HAP-1 (cell line): ENCODE data around the gene ASTN2.

Source experiments
- DNase-seq, 2 experiments: peaks; one replicate each; pipeline ENCODE4 v3.0.0-alpha.2; 2016 to 2020; ENCODE audit warnings: low spot score in 2 of 2
- H3K27me3 ChIP-seq: fragments of 250-450 bp; sonication (Bioruptor Pico); 2 replicates; pipeline ENCODE4 v1.5.1; 2020; ENCODE audit warnings: low read depth, mild to moderate bottlenecking, moderate library complexity
- H3K36me3 ChIP-seq: fragments of 250-450 bp; sonication (Bioruptor Pico); replicated peaks from 2 replicates; pipeline ENCODE4 v1.5.1; 2020; ENCODE audit warnings: mild to moderate bottlenecking
- H3K4me1 ChIP-seq: fragments of 250-450 bp; sonication (Bioruptor Pico); 2 replicates; pipeline ENCODE4 v1.5.1; 2020; ENCODE audit warnings: mild to moderate bottlenecking
- H3K4me3 ChIP-seq: fragments of 250-450 bp; sonication (Bioruptor Pico); 2 replicates; pipeline ENCODE4 v1.5.1; 2020; ENCODE audit warnings: mild to moderate bottlenecking, moderate library complexity
- H3K9me3 ChIP-seq: fragments of 250-450 bp; sonication (Bioruptor Pico); 2 replicates; pipeline ENCODE4 v1.5.1; 2020; ENCODE audit warnings: mild to moderate bottlenecking, moderate library complexity
- in situ Hi-C: fragments of 300-500 bp; cut with MboI; formaldehyde crosslinking; loops from 3 replicates; pipeline ENCODE4 v1.14.3; 2020; ENCODE audit warnings: low sequenced_read_pairs, inconsistent platforms, mixed read lengths

ASTN2 gene

DNA sequence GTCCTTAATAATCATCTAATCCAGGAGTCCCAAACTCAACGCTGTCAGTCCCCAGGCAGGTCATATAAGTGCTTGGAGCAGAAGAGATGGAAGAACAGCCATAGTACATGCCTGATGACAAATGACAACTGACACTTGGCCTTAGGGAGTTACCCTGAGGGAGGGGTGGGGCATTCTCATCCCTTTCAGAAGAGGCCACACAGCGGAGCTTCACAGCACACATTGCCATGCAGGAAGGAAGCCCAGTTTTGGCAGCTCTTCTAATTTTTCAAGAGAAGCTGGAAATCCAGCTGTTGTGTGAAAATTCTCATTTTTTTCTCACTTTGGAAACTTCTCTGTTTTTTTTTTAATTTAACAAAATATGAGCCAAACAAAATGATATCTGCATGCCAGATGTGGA, 89.0 kb downstream of the ASTN2 start:
- no peaks in the 10 kb centered on the region for H3K4me1 ChIP-seq
- no peaks in the 10 kb centered on the region for H3K36me3 ChIP-seq
- no peak overlapping the region for H3K4me3 ChIP-seq
- no peaks in the 10 kb centered on the region for H3K9me3 ChIP-seq
- DNase-seq, result no peak
- in situ Hi-C loops, result no loop called here
- no peaks in the 10 kb centered on the region for H3K27me3 ChIP-seq

DNA sequence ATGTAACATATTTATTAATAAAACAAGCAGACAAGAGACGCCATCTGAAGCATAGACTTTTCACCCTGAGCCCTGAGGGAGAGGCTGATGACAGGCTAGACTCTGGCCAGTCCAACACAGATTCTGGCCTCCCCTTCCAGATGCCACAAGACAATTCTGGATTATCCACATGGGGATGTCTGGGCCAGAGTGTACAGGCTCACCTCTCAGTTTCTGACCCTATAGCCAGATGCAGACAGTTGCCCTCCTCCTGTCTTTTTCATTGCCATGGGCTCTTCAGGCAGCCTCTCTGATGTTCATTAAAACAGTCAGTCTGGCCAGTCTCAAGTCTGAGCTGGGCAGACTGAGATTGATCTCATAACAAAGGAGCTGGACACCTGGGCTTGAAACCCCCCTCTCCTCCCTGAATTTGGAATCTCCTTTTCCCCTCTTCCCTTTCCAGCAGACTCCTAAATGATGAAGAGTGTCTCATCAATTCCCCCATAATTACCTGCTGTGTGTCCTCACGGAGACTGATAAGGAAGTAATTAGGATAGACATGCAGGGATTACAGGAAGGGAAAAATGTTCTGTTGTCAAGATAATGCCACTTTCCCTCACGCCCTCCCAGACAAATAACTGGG, 89.6 kb downstream of the ASTN2 start:
- H3K27me3 ChIP-seq, result no peaks in the 10 kb centered on the region
- H3K9me3 ChIP-seq, result no peaks in the 10 kb centered on the region

DNA sequence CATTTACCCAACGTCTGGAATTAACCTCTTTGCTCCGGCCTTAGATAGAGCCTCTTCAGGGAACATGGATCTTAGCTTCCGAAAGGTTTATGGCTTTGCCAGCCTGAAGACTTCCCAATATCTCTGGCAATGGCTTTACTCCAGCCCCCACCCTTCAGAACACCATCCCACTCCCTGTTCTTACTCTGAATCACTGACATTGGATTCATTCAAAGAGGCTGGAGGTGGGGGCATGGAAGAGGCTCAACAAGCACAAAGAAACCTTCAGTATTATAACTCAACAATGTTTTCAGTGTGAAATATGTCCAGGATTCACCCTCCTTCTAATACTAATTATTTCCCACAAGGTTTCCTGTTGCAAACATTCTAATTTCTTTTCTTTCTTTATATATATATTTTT, 91.5 kb downstream of the ASTN2 start:
- in situ Hi-C loops, result no loop called here
- H3K4me3 ChIP-seq, result no peak overlapping the region
- DNase-seq, result no peak
- H3K27me3 ChIP-seq, result no peaks in the 10 kb centered on the region
- no peaks in the 10 kb centered on the region for H3K36me3 ChIP-seq
- H3K9me3 ChIP-seq, result no peaks in the 10 kb centered on the region
- no peaks in the 10 kb centered on the region for H3K4me1 ChIP-seq

More for the DNA sequence above, 89.6 kb downstream of the ASTN2 start:
- Histone ChIP-seq H3K36me3 (no peaks in the 10 kb centered on the region), H3K4me3 (no peak overlapping the region), H3K4me1 (no peaks in the 10 kb centered on the region)
- in situ Hi-C loops, result no loop called here
- no peak for DNase-seq

DNA sequence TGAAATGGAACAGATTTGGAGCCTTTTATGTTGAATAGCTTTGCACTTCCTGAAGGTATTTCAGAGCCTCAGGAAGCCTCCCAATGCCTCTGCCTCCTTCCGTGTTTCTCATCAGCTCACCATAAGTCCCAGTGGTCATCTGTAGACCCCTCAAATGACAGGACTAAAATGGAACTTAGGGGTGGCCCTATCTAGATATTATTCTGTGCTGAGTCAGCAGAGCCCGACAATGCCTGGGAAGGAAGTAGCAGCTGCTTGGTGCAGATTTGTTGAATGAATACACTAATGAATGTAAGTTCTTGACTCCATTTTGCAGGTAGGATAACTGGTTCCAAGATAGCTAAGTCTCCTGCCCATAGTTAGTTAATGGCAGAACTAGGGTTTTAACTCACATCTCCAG, 97.7 kb downstream of the ASTN2 start:
- Histone ChIP-seq H3K9me3 (no peaks in the 10 kb centered on the region), H3K36me3 (no peaks in the 10 kb centered on the region), H3K4me1 (no peaks in the 10 kb centered on the region), H3K4me3 (no peak overlapping the region), H3K27me3 (no peaks in the 10 kb centered on the region)
- in situ Hi-C loops, result no loop called here
- DNase-seq, result no peak

DNA sequence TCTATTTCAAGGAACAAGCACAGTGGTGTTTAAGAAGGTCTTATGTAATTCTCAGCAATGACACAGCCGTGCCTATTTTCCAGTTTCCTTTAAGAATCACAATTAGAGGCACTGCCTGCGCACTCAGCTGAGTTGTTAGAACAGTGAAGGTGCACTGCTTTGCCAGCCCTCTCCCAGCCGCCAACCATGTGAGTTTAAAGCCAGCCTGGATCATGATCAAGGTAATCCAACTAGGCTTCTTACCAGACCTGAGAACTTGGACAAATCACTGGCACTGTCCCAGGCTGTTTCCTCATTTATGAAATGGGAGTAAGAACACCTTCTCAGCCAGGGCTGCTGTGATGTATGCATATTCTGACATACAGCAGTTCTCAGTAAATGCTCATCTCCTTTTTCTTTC, 99.6 kb downstream of the ASTN2 start:
- H3K27me3 ChIP-seq, result no peaks in the 10 kb centered on the region
- no peaks in the 10 kb centered on the region for H3K9me3 ChIP-seq
- H3K36me3 ChIP-seq, result no peaks in the 10 kb centered on the region
- no peaks in the 10 kb centered on the region for H3K4me1 ChIP-seq
- no peak overlapping the region for H3K4me3 ChIP-seq
- in situ Hi-C loops, result no loop called here
- DNase-seq, result no peak

DNA sequence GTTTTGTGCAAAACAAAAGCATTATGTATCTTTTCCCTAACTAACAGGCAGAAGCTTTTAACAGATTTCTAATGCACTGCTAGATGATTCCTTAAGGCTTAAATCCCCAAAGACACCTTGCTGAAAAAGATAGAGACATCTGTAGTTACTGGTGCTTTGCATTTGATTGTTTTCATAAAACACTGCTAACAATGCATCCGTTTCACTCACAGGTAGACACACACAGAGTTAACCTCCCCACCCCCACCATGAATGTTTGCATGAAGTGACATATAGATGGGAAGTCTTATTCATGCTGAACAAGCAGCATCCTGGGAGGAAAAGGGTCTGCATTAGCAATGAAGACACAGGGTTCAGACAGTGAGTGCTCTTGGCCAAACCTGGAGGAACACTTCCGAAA, 100.9 kb downstream of the ASTN2 start:
- H3K4me1 ChIP-seq, result no peaks in the 10 kb centered on the region
- no peaks in the 10 kb centered on the region for H3K36me3 ChIP-seq
- DNase-seq, result no peak
- no peaks in the 10 kb centered on the region for H3K27me3 ChIP-seq
- H3K9me3 ChIP-seq, result no peaks in the 10 kb centered on the region
- no peak overlapping the region for H3K4me3 ChIP-seq
- in situ Hi-C loops, result no loop called here

DNA sequence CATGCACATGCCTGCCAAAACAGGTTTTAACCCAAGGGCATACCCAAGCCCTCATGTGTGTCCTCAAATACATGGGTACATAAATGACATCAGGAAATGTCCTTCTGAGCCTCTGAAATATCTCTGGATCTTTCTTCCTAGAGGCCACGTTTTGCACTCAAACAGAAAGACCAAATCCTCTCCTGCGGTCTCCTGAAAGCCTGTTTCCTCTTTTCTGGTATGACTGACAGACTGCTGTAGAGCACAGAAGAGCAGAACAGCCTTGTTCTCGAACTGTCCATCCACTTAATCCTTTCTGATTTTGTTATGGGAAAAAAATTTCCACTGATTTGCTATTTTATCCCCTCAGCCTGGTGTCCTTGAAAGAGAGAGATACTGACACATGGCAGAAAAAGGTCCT, 107.2 kb downstream of the ASTN2 start:
- H3K9me3 ChIP-seq, result no peaks in the 10 kb centered on the region
- DNase-seq, result no peak
- in situ Hi-C loops, result no loop called here
- no peaks in the 10 kb centered on the region for H3K4me1 ChIP-seq
- H3K27me3 ChIP-seq, result no peaks in the 10 kb centered on the region
- no peak overlapping the region for H3K4me3 ChIP-seq
- H3K36me3 ChIP-seq, result no peaks in the 10 kb centered on the region

DNA sequence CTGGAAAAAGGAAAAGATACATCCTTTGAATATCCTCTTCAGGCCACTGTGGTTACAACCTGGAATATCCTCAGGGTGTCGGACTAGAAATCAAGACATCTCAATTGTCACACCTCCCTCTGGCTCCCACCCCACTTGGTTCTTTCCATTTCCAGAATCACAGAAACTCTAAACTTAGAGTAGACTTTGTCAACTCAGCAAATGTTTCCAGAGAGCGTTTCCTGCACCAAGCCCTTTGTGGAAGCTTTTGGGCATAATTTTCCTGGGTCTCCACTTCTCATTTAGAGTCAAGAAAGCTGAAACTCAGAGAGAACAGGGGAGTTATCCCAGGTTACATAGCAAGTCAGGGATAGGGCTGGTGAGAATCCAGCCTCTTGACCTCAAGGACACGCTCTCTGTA, 108.8 kb downstream of the ASTN2 start:
- no peaks in the 10 kb centered on the region for H3K4me1 ChIP-seq
- H3K36me3 ChIP-seq, result no peaks in the 10 kb centered on the region
- in situ Hi-C loops, result no loop called here
- H3K9me3 ChIP-seq, result no peaks in the 10 kb centered on the region
- no peak for DNase-seq
- no peaks in the 10 kb centered on the region for H3K27me3 ChIP-seq
- H3K4me3 ChIP-seq, result no peak overlapping the region

DNA sequence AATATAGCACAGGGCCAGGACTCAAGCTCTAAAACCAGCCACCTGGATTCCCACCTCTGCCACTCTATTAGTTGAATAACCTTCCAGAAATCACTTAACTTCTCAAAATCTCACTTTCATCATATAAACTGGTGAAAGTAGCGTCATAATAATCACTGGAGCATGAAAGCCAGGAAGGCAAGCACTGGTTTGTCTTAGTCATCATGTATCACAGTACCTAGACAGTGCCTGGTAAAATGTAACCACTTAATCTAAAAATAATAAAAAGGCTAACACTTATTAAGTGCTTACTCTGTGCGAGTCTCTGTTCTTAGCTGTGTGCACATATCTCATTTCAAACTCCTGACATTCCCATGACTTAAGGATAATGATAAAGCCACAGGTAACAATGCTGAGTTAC, 109.4 kb downstream of the ASTN2 start:
- in situ Hi-C loops, result no loop called here
- no peak for DNase-seq
- no peaks in the 10 kb centered on the region for H3K9me3 ChIP-seq
- H3K4me3 ChIP-seq, result no peak overlapping the region
- no peaks in the 10 kb centered on the region for H3K36me3 ChIP-seq
- no peaks in the 10 kb centered on the region; the same call in 1 of the 2 replicates for H3K27me3 ChIP-seq
- H3K4me1 ChIP-seq, result no peaks in the 10 kb centered on the region

DNA sequence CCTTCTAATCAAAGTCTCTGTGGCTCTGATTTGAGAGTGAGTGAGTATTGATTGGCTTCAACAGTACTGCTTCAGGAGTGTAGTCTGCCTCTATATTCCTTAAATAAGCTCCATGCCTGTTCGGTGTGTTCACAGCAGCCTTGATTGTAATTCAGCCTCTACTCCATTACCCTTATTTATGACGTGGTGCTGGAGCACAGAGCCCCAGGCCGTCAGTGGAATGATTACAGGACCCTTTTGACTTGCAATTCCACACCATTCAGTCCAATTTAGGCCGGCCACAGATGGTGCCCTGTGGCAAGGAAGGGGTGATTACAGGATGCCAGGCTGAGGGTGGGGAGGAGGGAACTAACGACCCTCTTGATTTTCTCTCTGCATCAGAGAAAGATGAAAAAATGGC, 110.3 kb downstream of the ASTN2 start:
- in situ Hi-C loops, result no loop called here
- Histone ChIP-seq H3K4me1 (no peaks in the 10 kb centered on the region), H3K27me3 (no peaks in the 10 kb centered on the region; the same call in 1 of the 2 replicates), H3K36me3 (no peaks in the 10 kb centered on the region), H3K9me3 (no peaks in the 10 kb centered on the region), H3K4me3 (no peak overlapping the region)
- DNase-seq, result no peak

DNA sequence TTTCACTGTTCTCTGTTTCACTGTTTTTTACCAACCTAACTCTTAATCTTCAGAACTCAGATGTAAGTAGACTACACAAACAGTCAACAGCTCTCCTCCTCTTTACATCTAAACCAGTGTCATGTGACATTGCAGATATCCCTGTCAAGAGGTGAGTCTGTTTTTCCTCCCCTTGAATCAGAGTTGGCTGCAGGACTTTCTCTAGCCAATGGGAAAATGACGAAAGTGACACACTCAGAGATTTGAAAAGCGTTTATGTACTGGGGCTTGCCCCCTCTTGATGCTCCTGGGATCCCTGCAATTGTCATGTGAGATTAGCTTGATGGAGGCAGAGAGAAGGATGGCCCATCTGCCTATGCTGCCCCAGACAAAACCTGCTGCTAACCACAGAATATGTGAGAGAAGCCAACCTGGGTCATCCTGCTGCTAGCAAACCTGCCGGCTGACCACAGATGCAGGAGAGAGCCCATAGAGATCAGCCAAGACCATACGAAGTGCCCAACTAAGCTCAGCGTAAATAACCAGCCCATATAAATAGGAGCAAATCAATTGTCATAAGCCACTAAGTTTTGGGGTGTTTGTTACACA, 111.1 kb downstream of the ASTN2 start:
- H3K4me1 ChIP-seq, result no peaks in the 10 kb centered on the region
- no peak overlapping the region for H3K4me3 ChIP-seq
- H3K9me3 ChIP-seq, result no peaks in the 10 kb centered on the region
- no peaks in the 10 kb centered on the region for H3K36me3 ChIP-seq
- in situ Hi-C loops, result no loop called here
- no peaks in the 10 kb centered on the region; the same call in 1 of the 2 replicates for H3K27me3 ChIP-seq
- DNase-seq, result no peak

DNA sequence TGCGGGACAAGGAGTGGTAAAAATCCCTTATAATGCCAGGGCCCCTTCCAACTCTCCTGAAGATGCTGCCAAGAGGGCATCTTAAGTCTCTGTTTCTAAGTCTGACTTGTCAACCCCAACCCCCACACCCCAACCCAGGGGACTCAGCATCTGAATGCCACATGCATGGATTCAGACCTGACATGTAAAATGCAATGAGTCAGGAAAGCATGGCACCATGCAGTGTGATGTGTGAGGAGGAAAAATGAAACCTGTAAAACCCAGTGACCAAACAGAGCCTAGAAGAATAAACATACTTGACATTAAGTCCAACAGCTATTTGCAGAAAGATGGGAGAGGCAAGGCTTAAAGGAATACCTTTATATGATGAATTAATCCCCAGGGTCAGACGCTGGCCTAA, 112.4 kb downstream of the ASTN2 start:
- in situ Hi-C loops, result no loop called here
- H3K4me3 ChIP-seq, result no peak overlapping the region
- no peaks in the 10 kb centered on the region for H3K4me1 ChIP-seq
- H3K36me3 ChIP-seq, result no peaks in the 10 kb centered on the region
- H3K9me3 ChIP-seq, result no peaks in the 10 kb centered on the region
- DNase-seq, result no peak
- H3K27me3 ChIP-seq, result no peaks in the 10 kb centered on the region; the same call in 1 of the 2 replicates

DNA sequence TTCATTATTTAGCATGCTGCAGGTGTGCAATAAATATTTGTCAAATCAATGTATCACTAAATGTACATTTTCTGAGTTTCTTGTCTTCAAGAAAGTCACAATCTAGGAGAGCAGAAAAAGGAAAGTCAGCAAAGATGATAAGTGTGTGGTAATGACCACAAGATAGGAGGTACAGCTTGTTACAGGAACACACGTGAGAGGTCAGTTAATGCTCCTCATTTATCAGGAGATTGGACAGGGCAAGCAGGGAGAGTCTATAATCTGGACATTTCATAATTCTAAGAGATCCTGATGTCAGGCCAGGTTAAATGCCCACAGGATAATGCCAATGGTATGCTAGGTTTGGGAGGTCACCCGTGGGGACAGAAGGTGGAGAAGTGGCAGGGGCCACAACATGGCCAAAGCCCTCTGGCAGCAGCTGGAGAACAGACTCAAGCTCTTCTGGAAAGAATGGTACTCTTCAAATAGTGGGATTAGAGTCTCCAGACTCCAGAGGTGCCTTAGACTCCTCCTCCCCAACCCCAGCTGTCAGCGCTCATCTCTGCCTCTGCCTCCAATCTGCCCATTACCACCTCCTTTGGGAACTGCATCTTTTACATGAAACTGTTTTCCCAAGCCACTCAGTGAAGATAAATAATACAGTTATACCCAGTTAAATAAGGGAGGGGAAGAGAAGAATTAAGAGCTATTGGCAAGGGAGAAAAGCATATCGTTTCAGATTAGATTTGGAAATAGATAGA, 114.3 kb downstream of the ASTN2 start:
- no peaks in the 10 kb centered on the region; the same call in 1 of the 2 replicates for H3K27me3 ChIP-seq
- no peak overlapping the region for H3K4me3 ChIP-seq
- DNase-seq, result no peak
- no peaks in the 10 kb centered on the region for H3K36me3 ChIP-seq
- H3K4me1 ChIP-seq, result no peaks in the 10 kb centered on the region
- in situ Hi-C loops, result no loop called here
- H3K9me3 ChIP-seq, result no peaks in the 10 kb centered on the region

DNA sequence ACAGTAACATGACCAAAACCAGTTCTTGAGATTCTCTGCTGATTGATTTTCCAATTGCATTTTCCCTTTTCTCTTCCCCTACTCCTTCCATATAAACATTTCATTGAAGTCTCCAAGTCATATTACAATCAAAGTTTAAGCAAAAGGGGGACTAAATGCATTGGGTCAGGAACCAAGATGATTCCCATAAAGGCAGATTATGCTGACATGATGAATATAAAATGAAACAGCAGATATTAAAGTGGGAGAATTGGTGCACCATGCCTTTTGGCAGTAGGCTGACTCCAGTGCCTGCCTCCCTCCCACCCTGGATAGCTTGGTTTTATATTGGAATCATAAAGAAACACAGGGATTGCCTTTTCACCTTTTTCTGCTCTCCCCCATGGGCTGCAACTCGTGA, 118.4 kb downstream of the ASTN2 start:
- Histone ChIP-seq H3K36me3 (no peaks in the 10 kb centered on the region), H3K4me3 (no peak overlapping the region), H3K4me1 (no peaks in the 10 kb centered on the region), H3K9me3 (no peaks in the 10 kb centered on the region), H3K27me3 (no peaks in the 10 kb centered on the region; the same call in 1 of the 2 replicates)
- DNase-seq, result no peak
- in situ Hi-C loops, result no loop called here
